HG03442 (cell line): ENCODE results near the gene IYD.
"Not testable (repeated sequence)": the region's sequence is repeated elsewhere in the genome, so short reads cannot be mapped to it uniquely, and the experiment has no call there.

Experiments
- ATAC-seq: cut with Tn5 transposase; IDR thresholded peaks from one replicate; pipeline ENCODE4 v1.9.1; 2021; ENCODE audit warnings: mild to moderate bottlenecking, moderate library complexity; ENCODE audit not compliant: unreplicated experiment

IYD gene

DNA sequence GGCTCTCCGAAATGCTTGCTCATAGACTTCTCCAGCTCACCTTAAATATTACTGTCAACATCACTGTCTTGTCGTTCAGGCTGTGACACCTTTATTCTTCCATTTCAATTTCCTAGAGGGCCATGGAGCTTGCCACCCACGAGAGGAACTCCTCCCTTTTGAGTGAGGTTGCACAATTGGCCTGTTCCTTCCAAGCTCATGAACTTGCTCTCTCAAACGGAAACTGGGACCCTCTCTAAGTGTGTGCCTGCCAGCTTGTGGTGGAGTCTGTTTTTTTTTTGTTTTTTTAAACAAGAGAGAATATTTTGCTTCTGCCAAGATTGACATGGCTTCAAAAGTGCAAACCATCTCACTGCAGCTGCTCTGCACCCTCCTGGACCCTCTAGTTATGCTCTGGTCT lies 19.3 kb upstream of the IYD start:
- ATAC-seq, result no peak

DNA sequence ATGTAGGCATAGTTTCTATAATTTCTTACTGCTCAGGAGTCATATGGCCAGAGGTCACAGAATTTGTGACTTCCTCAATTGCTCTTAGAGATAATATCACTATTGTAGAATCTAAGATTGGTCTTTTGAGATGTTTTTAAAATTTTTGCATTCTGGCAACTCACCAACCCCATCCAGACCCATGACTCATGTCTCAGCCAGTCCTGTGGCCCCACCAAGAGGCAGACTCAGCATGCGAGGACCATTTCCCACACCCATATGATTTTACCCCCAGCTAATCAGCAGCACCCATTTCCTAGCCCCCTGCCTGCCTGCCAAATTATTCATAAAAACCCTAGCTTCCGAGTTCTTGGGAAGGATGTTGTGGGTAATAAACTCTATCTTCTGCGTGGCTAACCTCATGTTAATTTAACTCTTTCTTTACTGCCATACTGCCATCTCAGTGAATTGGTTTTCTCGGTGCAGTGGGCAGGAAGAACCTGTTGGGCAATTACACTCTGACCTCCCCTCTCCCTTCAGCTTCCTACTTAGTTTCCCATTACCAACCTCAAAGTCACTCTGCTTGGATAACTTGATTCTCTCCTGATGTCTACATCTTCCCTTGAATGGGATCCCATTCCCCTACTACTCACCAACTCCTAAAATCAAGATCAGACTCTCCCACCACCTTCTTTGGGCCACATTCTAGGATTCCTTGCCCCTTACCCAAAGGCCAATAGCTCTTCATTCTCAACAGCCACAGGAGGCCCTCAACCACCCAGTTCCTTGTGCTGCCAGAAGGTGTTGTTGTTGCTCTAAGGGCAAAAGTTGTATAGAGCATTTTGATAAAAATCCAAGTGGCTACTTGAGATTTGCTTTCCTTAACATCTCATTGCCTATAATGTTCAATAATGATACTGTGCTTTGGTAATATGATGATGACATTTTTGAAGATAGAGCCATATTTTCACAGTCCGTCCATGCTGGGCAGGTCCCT lies 16.2 kb upstream of the IYD start:
- no peak for ATAC-seq

DNA sequence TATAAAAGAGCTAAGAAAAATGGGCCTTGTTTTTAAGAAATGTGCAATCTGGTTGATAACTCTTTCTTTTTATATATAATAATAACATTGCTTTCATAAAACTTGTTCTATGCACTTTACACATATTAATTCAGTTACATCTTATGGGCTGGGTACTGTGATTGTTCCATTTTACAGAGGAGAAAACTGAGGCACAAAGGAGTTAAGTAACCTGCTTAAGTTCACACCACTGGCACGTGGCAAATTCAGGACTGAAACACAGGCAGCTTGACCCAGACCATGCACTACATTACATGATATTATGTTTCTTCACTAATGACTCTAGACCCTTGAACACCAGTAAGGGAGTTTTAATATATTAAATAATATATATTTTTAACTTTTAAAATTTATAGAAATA lies 15.4 kb upstream of the IYD start:
- ATAC-seq, result no peak

DNA sequence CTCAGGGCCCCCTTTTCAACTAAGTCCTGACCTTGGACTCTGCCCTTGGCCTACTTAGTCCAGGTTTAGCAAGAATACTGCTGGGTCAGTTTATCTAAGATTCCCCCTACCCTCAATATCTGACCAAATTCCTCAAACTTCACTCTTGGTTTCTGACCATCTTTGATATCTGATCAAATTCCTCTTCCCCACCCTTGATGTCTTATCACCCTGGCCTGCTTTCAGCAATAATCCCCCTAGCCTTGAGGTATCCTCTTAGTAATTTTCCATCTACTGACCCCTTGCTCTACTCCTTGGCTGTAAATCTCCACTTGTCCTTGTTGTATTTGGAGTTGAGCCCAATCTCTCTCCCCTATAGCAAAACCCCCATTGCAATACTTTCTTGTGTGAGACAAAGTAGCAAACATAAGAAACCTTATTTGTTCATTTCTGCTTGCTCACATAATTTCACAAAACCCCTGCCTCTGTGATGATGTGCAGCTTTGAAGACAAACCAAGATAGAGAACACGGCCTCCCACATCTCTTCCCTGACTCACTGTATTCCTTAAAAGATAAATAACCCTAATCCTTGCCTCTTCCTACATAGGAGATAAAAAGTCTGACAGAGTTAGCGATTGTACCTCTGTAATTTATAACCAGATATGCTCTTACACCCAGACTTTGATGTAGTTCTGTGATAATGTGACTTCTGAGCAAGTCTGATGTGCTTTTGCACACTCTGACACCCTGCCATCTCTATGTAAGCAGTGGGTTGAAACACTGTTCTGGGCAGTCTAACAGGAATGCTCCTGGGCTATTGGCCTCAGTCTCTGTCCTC lies 13.8 kb upstream of the IYD start:
- ATAC-seq, result no peak

DNA sequence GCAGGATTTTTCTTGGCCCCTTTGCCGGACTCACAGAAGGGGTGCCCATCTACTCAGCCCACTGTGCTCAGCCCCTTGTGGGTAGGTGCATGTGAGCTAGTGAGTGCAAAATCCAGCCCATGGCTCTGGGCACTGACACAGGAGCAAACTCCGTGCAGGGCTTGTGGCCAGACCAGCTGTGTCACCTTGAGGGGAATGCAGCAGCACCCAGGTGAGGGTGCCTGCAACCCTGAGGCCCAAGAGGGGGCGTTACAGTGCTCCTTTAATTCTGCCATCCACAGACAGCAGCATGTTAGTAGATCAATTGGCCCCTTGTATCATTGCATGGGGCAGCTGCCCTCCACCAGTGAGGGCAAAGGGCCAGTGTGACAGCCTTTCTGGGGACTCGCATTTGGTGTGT lies 12.9 kb upstream of the IYD start:
- no peak for ATAC-seq

DNA sequence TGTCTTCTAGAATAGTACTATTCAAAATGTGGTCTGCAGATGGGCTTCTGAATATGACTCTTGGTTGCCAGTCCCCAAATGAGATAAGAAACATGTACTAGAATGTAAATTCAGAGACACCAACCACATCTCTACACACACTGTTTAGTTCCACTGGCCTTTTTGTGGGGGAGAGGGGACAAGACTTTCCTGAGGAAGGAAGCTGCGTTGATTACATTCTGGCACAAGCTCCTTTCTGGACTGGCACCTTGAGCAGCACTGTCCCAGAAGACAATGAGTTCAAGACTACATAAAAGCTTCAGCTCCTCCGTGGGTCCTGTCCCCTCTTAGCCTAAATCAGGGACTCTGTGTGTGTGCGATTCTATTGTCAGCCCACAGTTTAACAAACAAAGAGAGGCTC lies 6.9 kb upstream of the IYD start:
- no peak for ATAC-seq

DNA sequence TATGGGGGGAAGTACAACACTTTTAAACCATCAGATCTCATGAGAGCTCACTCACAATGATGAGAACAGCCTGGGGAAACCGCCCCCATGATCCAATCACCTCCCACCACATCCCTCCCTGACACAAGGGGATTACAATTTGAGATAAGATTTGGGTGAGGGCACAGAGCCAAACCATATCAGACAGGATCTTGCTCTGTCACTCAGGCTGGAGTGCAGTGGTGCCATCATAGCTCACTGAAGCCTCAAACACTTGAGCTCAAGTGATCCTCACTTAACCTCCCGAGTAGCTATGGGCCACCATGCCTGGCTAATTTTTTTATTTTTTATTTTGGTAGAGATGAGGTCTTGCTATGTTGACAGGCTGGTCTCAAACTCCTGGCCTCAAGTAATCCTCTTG lies 5.1 kb upstream of the IYD start:
- no peak for ATAC-seq

DNA sequence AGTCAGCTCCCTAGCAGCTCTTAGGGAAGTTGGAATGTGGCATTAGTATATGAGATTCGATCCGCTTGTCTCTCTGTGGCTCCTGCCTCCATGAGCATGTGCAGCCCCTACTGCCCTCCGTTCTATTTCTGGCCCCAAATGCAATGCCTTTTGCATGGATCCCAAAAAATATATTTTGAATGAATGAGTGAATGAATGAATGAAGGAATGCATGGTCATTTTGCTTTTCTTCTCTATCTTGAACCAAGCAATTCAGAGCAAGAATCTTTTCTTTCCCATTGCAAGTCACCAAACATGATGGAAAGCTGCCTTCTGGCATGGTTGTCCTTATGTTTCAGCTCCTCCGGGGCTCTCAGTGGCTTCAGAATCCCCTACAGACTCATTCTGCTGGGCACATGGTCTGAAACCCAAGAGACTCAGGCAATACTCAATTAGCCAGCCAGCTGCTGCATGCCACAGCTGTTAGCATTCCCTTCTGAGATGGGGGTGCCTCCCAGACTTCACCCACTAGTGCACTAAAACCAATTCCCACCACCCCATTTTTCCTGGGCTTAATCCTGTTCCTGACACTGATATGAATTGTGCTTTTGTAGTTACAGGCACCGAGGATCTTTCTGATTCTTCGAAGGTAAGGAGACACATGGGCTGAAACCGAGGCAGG lies 2.6 kb upstream of the IYD start:
- ATAC-seq, result no peak

DNA sequence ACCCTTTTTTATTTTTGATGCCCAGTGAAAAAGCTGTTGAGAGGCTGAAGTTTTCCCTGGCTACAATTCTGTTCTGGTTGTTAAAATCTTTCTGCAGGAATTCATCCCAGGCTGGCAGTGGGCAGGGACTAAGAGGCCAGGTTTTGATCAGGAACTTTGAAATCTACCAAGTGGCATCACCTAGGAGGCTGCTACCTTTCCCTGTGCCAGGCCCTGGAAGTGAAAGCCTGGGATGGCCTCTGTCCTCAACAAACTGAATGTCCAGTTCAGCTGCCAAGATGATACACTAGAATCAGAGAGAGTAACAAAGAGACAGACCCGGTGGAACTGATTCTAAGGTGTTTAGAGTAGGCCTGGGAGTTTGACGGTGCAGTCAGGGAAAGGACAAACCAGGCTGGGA lies 596 bp downstream of the IYD start:
- ATAC-seq, result no peak

DNA sequence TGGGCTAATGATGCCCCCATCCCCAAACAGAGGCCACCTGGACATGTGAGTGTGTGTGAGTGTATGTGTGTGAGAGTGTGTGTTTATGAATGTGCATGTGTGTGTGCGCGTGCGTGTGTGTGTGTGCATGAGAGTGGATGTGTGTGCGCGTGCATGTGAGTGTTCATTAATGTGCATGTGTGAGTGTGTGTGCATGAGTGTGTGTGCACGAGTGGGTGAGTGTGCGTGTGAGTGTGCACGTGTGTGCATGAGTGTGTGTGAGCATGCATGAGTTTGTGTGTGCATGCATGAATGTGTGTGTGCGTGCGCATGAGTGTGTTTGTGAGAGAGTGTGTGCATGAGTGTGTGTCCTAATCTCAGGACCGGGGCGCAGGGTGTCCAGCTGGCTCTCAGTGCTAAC lies 1.3 kb downstream of the IYD start:
- no peak for ATAC-seq

DNA sequence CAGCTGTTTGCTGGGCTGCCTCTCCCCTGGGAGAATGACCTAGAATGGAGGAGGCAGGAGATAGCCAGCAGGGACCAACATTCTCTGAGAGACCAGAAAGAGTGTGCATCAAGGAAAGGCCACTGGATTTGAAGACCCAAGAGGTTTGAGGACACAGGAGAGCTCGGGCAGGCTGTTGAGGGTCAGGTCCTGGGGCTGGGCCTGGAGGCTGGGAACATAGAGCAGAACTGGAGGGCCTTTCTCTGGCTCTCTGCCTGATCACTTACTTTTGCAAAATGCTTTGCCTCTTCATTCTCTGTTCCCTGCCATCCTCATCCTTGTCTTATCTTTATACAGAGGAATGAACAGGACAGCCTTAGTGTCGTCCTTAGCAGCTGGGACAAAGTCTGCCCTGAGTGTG lies 2.5 kb downstream of the IYD start:
- no peak for ATAC-seq

DNA sequence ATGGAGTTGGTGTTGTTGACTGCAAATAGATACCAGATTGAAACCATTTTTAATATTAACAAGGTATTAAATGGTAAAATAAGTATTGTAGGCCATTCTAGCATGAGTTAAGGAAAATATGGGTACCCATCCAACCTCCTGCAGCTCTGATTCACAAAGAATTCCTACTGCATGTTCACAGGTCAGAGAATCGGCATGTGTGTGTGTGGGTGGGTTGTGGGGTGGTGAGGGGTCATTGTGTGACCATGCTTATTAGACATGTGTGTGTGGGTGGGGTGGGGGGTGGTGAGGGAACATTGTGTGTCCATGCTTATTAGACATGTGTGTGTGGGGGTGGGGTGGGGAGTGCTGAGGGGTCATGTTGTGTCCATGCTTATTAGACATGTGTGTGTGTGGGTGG lies 3.2 kb downstream of the IYD start:
- no peak for ATAC-seq

DNA sequence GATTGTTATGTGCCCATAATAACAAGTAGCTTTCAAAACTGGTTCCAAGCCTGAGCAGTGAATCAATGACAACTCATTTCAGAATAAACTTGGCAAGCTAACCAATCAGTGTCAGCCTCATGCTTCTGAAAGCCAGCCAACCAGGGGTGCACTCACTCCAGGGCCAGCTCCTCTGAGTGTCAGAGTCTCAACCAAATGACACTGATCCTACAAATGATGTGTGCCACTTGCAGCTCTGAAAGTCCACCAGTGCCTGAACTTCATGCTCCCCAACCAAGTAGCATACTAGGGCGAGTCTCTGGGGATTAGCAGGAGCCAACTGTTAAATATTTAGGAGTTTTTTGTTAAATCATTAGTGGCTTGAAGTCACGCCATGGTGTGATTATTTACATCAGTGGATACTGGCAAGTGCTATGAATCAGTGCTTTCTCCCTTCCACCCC lies 4.5 kb downstream of the IYD start:
- ATAC-seq, result no peak

DNA sequence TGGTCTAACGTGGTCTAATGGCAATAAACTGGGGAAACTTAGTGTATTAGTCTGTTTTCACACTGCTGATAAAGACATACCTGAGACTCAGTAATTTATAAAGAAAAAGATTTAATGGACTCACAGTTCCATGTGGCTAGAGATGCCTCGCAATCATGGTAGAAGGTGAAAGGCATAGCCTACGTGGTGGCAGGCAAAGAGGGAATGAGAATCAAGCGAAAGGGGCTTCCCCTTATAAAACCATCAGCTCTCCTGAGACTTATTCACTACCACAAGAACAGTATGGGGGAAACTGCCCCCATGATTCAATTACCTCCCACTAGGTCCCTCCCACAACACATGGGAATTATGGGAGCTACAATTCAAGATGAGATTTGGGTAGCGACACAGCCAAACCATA lies 5.5 kb downstream of the IYD start:
- not testable (repeated sequence) for ATAC-seq

DNA sequence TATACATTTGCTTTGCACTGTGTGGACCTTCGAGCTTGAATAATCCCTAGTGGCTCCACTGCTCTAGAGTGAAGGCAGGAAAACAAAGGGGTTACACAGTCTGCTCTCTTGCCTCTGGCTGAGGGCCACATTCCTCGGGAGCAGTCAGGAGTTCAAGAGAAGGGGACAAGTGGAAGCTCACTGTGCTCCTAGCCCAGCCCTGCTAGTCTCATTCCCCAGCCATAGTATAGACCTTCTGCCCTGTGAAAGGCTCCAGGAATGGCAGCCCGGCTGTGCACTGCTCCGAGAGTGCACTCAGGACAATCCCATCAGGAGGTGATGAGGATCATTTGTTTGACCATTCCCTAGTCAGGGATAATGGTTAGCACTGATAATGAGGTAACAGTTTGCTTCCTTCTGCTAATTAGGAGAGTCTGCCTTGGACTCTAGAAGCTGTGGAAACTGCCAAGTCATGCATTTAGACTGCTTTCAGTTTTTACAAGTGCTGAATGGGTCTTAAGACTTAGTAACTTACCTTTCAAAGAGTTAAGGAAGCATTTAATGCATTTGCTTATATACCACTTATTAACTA lies 8.5 kb downstream of the IYD start:
- ATAC-seq, result no peak

DNA sequence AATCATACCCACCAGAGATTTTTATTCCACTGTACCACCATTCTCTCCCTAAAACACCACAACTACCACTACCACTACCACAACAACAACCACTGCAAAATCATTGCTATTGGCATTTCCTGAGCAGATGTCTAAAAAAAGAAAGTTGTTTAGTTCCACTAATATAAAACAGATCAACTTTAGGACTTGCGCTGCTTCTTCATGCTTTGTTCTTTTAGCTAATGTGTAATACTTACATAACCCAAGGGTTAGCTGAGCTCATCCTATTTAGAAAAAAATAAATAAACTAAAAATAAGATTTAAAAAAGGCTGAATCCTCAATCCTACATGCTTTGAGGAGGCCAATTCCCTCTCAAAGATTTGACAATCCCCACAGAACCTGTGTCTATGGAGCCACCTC lies 11.4 kb downstream of the IYD start:
- ATAC-seq, result no peak

DNA sequence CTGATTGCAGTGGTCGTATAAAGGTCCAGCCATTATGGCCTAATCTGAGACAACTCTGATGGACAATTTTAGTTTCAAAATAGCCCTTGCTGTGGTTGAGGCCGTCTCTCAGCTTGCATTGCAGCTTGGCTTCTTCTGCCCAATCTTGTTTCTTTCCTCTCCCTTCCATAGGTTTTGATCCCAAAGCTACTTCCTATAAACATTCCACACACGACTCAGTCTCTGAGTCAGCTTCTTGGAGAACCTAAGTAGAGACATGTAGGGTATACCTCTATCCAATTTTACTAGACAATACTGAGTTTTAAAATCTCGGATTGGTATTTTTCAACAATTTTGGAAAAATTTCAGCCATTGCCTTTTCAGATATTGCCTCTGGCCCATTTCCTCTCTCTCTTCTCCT lies 13.4 kb downstream of the IYD start:
- no peak for ATAC-seq

DNA sequence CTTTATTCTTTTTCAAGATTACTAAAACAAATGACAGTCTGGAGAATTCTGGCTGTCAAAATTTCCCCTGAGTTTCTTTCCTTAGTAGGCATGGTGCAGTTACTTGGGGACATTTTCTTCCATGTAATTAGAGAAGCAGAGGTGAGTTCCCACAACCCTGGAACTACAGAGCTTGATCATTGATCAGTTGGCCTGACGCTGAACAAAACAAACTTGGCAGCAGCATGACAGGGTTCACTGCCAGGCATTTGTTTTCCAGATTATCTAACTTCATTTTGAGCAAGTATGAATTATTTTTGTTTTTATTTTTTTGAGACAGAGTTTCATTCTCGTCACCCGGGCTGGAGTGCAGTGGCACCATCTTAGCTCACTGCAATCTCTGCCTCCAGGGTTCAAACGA lies 22.6 kb downstream of the IYD start:
- no peak for ATAC-seq

DNA sequence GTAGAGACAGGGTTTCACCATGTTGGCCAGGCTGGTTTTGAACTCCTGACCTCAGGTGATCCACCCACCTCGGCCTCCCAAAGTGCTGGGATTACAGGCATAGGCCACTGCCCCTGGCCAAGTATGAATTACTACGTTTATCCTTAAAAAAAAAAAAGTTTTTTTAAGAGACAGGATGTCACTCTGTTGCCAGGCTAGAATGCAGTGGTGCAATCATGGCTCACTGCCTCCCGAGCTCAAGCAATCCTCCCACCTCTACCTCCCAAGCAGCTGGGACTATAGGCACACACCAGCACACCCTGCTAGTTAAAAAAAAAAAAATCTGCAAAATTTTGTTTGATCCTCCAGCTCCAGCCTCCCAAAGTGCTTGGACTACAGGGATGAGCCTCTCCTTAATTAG lies 23.1 kb downstream of the IYD start:
- no peak for ATAC-seq

DNA sequence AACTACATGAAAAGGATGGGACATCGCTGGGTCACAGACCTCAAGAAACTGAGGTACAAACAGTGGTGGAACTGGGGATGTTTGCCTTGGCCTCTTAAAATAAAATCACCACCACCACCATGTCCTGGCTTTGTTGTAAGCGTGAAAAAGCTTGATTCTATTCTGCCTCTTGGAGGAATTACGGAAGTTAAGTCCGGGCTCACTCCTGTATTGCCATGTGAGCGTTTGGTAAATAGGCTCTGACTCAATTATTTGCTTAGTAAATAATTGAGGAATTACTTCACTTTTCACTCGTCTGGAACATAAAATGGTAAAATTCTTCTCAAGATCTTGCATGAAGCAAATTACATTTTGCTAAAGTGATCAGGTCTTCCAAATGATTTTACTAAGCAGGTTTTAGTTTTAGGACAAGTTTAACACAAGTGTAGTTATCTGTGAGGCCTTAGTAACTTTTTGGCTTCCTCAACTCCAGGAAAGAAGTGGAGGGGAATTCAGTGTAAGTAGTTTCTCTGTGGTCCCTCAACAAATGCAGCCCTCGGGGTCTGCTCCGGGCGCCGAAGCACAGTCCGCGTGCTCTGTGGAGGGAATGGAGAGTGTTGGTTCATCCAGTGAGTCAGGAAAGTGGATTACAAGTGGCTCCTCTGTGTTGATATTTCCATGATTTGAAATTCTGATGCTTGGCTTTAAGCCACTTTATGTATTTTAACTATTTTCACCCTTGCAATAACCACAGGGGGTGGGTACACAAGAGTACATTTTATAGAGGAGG lies 23.8 kb downstream of the IYD start:
- no peak for ATAC-seq
